NB4 (cell line): ENCODE results near the gene CCNE1.

Experiments used
- DNase-seq: peaks from one replicate; pipeline ENCODE4 v3.0.0; 2010; ENCODE audit warnings: low read depth
- H3K4me3 ChIP-seq: one replicate; pipeline ENCODE4 v1.5.1; 2011; ENCODE audit warnings: mild to moderate bottlenecking, low read depth, low read length, moderate library complexity
- CTCF ChIP-seq: IDR thresholded peaks from one replicate; pipeline ENCODE4 v1.5.1; 2012; ENCODE audit warnings: low read depth, low read length
- MAX ChIP-seq: IDR thresholded peaks from 2 replicates; pipeline ENCODE4 v1.6.1; 2011; ENCODE audit warnings: low read depth, low read length
- MYC ChIP-seq: IDR thresholded peaks from 2 replicates; pipeline ENCODE4 v1.6.1; 2011; ENCODE audit warnings: low read depth, low read length
- POLR2A ChIP-seq: IDR thresholded peaks from 2 replicates; pipeline ENCODE4 v1.6.1; 2011; ENCODE audit warnings: mild to moderate bottlenecking; ENCODE audit not compliant: insufficient read length; ENCODE audit errors: extremely low read depth

CCNE1 gene

GRCh38 chr19:29768166-29768565, 43.6 kb upstream of the CCNE1 start:
- no peak for TF ChIP-seq MAX
- no peak for TF ChIP-seq MYC
- no peak for TF ChIP-seq CTCF
- no peak for TF ChIP-seq POLR2A
- H3K4me3 ChIP-seq = no peak overlapping the region
- no peak for DNase-seq

- H3K4me3 ChIP-seq = no peak overlapping the region
- no peak for DNase-seq
- TF ChIP-seq MAX = no peak
- no peak for TF ChIP-seq MYC
- no peak for TF ChIP-seq POLR2A
- no peak for TF ChIP-seq CTCF
Measured at GRCh38 chr19:29769997-29770396, 41.8 kb upstream of the CCNE1 start.

- TF ChIP-seq CTCF (no peak), POLR2A (no peak), MAX (no peak), MYC (no peak)
- no peak overlapping the region for H3K4me3 ChIP-seq
- no peak for DNase-seq
Measured at GRCh38 chr19:29770648-29771047, 41.1 kb upstream of the CCNE1 start.

GRCh38 chr19:29771708-29772414, 39.9 kb upstream of the CCNE1 start:
- peak; percentile 42 for DNase-seq
- no peak overlapping the region for H3K4me3 ChIP-seq
- TF ChIP-seq CTCF (peak; percentile 50), POLR2A (no peak)

- H3K4me3 ChIP-seq = no peak overlapping the region
- TF ChIP-seq MYC (no peak), CTCF (no peak), MAX (no peak), POLR2A (no peak)
- no peak for DNase-seq
Measured at GRCh38 chr19:29772696-29773095, 39.1 kb upstream of the CCNE1 start.

- H3K4me3 ChIP-seq = no peak overlapping the region
- TF ChIP-seq MAX (no peak), MYC (no peak), CTCF (no peak), POLR2A (no peak)
- DNase-seq = no peak
Measured at GRCh38 chr19:29773141-29773540, 38.6 kb upstream of the CCNE1 start.
